Stimulated activated CD8-positive, alpha-beta memory T cell treated with anti-CD3 and anti-CD28 coated beads, Interleukin-4, amount 100 ng/mL, for 48 hours (primary cell): ENCODE measurements around the gene AP3D1.
A peak's percentile ranks its signal among the peaks of the same experiment; 100 is the strongest.

Experiments used
- DNase-seq: peaks from one replicate; pipeline ENCODE4 v3.0.0-alpha.2; 2020

Gene AP3D1

DNA sequence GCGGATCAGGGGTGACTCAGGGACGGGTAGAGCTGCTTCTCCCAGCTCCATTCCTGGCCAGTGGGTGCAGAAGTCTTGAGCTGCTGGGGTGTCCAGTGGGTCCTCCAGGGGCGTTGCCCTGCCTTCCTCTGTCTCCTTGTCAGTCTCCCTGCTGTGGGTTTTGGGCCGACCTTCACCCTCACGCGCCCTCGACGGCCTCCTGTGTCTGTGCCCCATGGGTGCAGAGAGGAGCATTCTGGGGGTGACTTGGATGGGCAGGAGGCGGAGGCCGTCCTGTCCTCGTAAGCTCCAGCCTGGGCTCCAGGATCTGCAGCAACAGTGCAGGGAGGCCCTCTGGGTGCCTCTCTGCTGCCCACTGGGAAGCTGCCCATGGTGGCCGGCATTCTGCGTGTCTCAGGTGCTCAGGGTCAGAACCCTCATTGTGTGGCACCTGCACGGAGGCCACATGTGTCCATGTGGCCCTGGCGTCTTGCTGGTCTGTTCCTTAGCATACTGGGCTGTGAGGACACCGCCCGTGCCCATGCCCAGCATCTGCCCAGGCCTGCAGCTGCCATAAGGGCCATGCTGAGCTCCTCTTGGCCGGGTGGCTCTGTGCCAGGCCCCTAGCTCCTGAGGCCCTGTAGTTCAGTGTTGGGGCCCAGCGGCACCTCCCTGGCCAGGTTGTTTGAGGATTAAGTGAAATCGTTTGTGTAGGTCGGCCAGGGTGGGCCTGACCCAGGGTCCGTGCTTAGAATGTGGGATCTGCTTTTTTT is 29.7 kb upstream of the AP3D1 start:
- DNase-seq = no peak

DNA sequence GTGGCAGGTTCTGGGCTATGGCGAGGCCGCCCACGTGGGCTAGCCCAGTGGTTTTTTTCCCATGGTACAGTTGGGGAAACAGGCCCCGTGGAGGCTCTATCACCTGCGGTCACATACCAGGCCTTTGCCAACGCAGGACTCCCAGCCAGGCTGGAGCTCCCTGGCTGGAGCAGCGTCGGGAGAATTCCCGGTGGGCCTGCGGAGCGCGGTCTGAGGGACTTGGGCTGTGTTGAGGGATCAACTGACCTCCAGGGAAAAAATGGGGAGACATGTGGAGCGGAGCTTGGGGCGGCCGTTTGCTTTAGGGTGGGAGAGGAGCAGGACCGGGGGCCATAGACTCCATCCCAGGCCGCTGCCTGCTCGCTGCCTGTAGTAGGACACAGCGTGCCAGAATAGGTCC is 28.7 kb upstream of the AP3D1 start:
- DNase-seq = no peak

DNA sequence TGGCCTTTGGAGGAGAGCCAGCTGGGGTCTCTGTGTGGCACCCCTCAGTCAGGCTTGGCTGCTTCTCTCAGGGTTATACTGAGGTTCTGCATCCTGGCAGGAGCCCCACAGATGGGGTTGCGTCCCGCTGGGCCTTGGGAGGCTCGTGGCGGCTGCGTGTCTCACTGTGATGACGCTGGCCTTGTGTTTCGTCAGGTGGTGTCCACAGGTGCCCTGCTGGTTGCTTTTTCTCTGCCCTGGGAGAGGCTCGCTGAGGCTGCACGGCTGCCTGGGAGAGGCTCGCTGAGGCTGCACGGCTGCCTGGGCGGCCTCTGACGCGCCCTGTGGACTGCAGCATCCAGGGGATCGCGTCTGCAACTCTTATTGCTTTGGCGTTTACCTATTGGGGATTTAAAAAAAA is 27.7 kb upstream of the AP3D1 start:
- DNase-seq = no peak

DNA sequence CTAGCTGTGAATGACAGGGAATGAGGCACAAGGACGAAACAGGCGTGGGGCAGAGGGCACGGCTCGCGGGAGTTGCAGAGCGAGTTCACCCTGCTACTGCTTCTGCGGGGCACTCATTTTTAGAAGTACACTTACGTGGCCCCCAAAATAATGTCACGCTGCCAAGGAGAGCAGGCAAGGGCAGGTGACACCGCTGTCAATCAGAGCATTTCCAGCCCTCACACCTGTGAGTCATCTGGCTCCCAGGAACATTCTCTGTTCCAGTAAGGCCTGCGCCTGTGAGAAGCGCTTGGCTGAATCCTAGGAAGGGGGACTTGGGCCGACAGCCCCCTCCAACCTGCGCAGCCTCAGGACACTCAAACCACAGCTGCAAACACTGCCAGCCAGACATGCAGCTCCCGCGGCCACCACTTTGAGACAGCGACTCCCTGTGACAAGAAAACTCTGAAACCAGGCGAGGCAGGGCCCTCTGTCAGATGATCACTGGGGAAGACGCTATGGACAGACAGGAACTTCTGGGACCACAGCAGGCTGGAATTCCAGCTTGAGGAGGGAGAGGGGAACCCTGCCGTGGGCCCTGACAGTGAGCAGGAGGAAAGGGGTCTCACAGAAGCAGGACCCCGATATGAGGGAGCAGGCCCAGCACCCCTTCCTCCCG is 25.1 kb upstream of the AP3D1 start:
- no peak for DNase-seq

DNA sequence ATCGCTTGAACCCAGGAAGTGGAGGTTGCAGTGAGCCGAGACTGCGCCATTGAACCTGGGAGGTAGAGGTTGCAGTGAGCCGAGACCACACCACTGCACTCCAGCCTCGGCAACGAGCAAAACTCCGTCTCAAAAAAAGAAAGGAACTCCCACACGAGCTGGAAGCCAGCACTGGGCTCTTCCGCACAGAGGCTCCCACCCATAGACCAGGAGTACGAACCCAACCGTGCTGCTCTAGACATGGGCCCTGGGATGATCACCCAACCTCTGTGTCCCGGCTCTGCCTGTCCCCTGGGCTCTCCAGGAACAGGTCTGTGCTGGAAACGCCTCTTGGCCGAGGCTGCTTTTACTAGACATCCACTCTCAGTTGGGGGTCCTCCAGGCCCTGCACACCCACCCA is 24.4 kb upstream of the AP3D1 start:
- DNase-seq = no peak

DNA sequence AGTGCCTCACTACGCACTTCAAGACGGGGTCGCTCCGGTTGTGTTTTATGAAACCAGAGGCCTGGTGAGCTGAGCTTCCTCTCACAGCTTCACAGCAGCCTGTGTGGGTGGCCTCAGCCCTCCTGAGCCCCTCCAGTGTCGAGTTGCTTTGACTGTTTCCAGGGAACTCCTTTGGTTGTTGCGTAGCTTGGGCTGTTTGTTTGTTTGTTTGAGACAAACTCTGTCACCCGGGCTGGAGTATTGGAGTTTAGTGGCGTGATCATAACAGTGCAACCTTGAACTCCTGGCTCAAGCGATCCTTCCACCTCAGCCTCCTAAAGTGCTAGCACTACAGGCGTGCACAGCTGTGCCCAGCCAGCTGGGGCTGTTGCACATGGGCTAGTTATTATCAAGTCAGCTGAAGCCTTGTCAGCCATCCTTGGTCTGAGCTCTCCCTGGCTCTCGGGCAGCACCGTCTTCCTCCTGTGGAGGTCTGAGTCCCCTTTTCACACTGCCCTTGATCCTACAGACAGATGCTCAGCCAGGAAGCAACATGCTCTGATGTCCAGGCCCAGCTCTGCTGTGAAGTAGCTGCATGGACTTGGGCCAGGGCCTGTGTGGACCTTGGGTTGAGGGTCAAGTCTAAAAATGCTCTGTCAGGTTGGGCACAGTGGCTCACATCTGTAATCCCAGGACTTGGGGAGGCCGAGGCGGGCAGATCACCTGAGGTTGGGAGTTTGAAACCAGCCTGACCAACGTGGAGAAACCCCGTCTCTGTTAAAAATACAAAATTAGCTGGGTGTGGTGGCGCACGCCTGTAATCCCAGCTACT is 22.6 kb upstream of the AP3D1 start:
- DNase-seq = no peak

DNA sequence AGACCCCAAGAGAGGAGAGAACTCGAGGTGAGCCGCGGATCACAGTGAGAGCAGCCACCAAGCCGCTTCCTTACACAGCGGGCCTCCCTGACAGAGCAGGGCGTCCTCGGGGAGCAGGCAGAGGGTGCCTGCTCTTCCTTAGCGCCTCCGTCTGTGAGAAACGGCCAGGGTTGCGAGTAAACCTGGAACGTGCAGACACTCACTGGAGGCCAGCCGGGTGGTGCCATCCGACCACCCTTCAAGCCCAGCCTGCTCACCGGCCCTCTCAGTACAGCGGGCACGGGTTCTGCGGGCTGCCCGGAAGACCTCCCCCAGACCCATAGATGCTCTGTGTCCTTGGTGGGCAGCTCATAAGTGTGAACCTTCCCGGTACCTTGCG is 22.0 kb upstream of the AP3D1 start:
- DNase-seq = no peak

DNA sequence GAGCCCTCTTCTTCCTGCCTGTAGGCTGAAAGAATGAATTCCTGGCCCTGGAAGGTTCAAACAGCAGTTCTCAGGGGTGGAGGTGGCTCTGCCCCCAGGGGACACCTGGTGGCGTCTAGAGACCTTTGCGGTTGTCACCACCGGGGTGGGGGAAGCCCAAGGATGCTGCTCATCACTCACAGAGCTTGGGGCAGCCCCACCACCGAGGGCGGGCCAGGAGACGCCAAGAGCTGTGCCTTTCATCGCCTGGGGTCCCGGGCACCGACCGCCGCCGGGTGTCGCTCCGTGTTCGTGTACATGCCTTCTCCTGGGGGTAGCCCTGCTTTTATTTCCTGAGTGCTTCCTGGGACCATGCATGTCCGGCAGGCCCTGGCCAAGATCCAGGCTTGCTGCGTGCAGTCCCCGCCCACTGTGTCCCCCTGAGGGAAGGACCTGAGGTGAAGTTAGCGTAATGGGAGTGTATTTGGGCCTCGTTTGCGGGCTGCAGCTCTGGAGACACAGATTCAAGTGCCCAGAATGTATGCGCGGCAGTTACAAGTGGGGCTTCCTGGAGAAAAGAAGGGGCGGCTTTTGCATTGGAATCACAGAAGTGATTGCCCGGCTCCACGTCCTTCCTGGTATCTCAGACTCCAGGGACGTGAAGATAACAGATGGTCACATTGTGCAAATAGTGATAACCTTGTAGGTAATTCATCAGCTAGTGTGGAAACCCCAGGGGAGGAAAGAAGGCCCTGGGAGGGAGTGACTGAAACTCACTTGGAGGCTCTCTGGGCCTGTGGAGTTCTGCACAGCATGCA is 20.2 kb upstream of the AP3D1 start:
- DNase-seq = peak; percentile 90

DNA sequence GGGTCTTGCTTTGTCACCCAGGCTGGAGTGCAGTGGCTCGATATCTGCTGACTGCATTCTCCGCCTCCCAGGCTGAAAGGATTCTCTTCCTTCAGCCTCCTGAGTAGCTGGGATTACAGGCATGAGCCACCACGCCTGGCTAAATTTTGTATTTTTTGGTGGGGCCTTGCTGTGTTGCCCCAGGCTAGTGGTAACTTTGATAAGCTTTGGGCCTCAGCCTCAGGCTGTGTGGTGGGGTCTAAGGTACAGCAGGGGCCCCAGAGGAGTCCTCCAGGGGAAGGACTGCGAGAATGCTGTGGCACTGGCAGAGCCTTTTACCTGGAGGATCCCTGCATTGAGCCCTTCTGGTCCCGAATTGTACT is 19.6 kb upstream of the AP3D1 start:
- DNase-seq = no peak

DNA sequence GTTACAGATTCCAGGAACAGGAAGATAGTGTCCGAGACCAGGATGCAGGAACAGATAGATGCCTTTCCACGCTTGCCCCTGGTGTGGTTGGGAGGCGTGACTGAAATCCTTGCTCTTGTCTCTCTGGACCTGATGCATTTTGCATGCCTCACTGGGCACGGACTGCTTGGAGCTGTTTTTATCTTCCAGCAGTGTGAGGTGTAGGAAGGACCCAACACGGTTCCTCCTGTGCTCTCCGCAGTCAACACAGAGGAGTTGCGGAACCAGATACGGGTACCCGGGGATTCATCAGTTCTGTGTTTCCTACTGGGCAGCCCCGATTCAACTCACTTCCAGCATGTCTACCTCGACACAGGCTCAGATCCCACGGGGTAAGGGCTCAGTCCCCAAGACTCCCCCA is 18.9 kb upstream of the AP3D1 start:
- DNase-seq = no peak

DNA sequence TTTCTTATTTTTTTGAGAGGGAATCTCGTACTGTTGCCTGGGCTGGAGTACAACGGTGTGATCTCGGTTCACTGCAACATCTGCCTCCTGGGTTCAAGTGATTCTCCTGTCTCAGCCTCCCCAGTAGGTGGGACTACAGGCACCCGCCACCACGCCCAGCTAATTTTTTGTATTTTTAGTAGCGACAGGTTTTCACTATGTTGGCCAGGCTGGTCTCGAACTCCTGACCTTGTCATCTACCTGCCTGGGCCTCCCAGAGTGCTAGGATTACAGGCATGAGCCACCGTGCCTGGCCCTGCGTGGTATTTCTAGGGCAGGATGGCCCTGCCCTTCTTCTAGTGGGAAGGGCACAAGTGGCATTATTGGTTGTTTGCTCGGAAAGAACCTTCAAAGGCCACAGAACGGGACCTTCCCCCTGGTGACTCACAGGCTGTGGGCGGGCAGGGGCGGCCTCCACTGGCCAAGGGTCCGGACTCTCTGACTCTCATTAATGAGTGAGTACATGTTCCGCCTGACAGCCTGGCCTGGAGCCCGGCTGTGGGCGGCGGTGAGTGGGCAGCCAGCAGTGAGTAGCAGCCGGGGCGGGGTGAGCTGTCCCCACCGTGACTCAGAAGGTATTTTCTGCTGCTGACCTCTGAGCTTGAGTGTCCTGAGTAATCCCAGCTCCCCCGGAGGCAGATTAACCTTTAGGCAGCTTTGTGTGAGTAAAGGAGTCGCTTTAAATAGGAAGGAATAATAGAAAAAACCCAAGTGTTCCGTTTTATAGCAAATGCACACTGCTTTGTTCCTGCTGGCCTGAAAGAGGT is 17.5 kb upstream of the AP3D1 start:
- peak; percentile 90 for DNase-seq

DNA sequence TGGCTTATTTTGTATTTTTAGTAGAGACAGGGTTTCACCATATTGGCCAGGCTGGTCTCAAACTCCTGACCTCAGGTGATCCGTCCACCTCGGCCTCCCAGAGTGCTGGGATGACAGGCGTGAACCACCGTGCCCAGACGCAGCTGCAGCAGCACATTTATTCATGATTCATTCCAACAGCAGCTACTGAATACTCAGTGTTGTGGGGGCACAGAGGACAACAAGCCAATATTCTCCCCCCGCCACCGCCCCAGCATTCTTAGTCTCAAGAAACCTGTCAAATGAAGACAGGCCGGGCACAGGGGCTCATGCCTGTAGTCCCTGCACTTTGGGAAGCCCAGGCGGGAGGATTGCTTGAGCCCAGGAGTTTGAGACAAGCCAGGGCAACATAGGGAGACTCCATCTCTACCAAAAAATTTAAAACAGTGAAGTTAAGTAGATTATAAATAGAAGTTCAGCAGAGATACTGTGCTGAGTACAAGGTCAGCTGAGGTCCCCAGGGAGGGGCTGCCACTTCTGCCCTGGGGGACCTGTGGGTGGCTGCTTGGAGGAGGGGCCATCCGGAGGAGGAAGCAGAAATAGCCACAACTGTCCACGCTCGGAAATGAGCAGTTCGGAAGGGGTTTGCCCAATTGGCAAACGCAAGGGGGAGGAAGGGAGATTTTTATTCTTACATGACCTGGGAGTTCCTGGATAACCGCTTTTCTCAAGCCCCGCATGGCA is 16.7 kb upstream of the AP3D1 start:
- no peak for DNase-seq

DNA sequence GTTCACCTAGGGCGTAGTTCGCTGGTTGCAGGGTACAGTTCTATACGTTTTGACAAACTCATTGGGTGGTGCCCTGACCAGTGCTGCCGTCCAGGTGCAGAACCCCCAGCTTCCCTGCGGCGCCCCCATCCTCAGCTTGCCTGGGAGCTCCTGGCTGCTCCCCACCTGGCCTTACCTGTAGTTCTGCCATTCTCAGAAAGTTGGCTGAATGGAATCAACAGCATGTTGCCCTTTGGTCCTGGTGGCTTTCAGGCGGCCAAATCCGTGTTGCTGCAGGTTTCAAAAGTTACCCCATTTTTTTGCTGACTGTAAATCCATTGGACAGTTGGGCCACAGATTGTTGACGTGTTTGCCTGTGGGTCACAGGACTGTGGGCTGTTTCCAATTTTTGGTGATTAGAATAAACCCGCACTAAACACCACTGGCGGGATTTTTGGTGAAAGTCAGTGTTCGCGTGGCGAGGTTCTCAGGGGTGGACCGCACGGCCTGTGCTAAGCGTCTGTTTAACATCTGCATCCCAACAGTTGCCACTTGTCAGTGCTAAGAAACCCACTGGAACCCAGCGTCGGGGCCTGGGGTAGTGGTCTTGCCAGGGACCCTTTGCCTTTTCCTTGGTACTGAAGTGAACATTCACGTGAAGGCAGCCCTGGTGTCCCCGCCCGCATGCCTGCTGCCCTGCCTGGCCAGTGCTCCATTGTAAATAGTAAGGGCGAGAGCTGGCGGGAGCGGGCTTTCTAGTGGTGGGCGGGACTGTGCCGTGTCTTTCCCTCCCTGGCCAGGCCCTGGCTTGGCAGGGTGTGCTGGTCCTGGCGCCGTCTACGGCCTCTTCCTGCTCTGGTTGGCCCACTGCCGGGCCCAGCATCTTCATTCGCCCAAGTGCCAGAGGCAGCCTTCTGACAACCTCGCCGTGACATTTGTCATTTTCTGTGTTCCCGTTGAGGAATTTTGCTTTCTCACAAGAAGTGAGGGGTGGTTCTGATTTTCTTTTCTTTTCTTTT is 15.7 kb upstream of the AP3D1 start:
- DNase-seq = no peak

DNA sequence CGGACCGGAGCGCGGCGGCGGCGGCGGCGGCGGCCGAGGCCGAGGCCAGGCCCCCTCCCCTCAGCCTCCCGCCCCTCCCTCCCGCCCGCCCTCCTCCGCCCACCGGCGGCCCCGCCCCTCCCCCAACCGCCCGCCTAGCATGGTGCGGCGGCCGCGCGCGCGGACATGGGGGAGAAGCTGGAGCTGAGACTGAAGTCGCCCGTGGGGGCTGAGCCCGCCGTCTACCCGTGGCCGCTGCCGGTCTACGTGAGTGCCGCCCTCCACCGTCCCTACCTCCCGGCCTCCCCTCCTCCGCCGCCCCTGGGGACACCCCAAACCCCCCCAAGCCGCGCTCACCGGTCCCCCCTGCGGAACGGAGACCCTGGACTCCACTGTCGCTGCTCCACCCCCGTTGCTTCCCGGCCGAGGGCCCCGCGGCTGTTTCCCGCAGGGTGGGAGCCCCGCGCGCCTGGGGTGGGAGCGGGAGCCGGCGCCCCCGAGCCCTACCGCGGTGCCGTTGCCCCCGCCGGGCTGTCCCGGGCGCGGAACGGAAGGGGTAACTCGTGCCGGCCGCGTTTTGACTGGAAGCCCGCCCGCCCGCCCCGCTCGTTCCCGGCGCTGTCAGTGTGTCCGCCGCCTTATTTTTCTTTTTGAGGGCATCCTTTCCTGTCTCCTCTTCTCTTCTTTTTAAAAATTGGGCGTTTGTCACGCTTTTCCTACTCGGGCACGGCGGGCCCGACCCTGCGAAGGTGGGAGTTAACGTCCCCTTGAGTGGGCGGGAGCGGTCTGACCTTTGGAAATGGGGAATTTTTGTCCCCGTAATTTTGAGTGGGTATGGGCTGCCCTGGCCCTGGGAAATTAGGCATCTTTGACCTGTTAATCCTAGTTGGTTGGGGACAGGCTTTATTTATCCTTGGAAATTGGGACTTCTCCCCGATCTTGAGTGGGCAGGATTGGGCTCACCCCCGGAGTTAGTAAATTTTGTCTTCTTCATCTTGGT is 12.9 kb upstream of the AP3D1 start:
- no peak for DNase-seq

DNA sequence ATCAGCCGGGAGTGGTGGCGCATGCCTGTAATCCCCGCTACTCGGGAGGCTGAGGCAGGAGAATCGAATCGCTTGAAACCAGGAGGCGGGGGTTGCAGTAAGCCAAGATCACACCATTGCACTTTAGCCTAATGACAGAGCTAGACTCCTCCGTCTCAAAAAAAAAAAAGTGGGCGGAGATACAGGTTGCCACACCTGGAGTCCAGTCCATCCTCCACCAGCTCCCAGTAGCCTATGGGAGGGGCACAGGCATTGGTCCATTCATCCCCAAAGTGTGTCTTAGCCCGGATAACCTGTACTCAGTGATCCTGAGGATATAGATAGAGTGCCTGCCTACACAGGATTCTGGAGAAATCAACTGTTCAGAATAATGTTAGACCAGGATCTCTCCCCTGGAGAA is 9.0 kb upstream of the AP3D1 start:
- DNase-seq = no peak

DNA sequence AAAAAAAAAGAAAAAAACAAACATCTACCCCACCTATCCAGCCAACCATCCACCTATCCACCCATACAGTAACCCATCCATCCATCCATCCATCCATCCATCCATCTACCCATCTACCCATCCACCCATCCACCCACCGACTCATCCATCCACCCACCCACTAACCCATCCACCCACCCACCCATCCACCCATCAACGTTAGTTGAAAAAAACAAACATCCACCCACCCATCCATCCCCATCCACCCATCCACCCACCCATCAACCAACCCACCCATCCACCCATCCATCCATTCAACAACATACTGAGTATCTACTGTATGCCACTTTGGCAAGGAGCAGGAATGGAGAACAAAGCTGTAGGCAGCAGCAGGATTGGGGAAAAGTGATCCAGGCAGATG is 6.1 kb upstream of the AP3D1 start:
- no peak for DNase-seq

DNA sequence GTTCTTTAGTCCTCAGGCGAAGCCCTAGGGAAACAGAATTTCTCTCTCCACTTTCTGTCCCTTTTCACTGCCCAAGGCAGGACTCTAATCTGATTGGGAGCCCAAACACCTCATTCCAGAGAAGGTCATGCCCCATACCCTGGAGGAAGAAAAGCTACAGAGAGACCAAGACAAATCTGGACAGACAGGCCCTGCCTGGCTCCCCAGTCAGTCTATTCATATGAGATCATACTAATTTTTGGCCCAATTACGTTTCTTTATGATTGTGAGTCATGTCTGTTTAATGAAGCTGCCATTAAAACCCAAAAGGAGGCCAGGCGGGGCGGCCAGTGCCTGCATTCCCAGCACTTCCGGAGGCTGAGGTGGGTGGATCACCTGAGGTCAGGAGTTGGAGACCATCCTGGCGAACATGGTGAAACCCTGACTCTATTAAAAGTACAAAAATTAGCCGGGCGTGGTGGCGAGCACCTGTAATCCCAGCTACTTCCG is 3.3 kb upstream of the AP3D1 start:
- DNase-seq = no peak

DNA sequence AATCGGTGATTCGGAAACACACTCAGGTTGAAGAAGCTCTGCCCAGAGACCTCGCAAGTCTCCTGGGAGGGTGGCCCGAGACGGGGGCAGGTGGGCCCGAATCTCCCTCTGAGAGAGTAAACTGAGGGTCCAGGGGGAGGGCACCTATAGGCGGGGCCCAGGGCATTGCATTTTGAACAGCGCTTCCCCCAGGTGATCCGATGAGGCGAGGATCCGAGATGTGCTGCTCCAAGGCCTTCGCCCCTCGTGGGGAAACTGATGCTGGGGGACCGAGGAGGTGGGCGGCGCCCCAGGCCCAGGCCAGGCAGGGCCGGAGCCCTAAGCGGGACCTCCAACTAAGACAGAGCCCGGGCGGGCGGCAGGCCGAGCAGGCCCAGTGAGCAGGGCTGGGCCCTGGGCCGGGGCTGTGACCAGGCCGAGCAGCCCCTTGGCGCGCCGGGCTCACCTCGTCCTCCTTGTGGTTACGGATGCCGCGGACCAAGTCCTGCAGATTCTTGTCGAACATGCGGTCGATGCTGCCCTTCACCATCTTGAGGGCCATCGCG is 500 bp downstream of the AP3D1 start:
- DNase-seq = peak; percentile 45
